SK-N-SH treated with all-trans-retinoic acid at 6 μM for 48 hours (cell line): ENCODE measurements around the gene PAX5.

ENCODE experiments used
- CSDC2 ChIP-seq: fragments of 250-450 bp; sonication (Bioruptor Pico); IDR thresholded peaks from 2 replicates; pipeline ENCODE4 v1.5.0; 2020; ENCODE audit warnings: mild to moderate bottlenecking, moderate library complexity
- ESRRG ChIP-seq: fragments of 250-450 bp; sonication (Bioruptor Pico); IDR thresholded peaks from 2 replicates; pipeline ENCODE4 v1.6.1; 2021; ENCODE audit warnings: mild to moderate bottlenecking
- OSR1 ChIP-seq: fragments of 250-450 bp; sonication (Bioruptor Pico); IDR thresholded peaks from 2 replicates; pipeline ENCODE4 v1.8.0; 2022; ENCODE audit warnings: moderate library complexity, mild to moderate bottlenecking, inconsistent platforms
- RARB ChIP-seq: fragments of 250-450 bp; sonication (Bioruptor Pico); IDR thresholded peaks from 2 replicates; pipeline ENCODE4 v1.8.0; 2021; ENCODE audit warnings: mild to moderate bottlenecking, moderate library complexity
- ZNF70 ChIP-seq: fragments of 450-650 bp; formaldehyde crosslinking; IDR thresholded peaks from 2 replicates; pipeline ENCODE4 v1.5.0; 2020; ENCODE audit warnings: mild to moderate bottlenecking, moderate library complexity
- ZNF8 ChIP-seq: fragments of 450-650 bp; formaldehyde crosslinking; IDR thresholded peaks from 2 replicates; pipeline ENCODE4 v1.5.0; 2020; ENCODE audit warnings: mild to moderate bottlenecking, moderate library complexity
- TF ChIP-seq, protein P1 (sequence below): fragments of 250-450 bp; sonication (Bioruptor Pico); IDR thresholded peaks from 2 replicates; pipeline ENCODE4 v1.8.0; 2020; ENCODE audit warnings: mild to moderate bottlenecking, moderate library complexity, borderline replicate concordance
- TF ChIP-seq, protein P2 (sequence below): fragments of 250-450 bp; sonication (Bioruptor Pico); IDR thresholded peaks from 2 replicates; pipeline ENCODE4 v1.5.1; 2021; ENCODE audit warnings: mild to moderate bottlenecking, moderate library complexity
- TF ChIP-seq, protein P3 (sequence below): fragments of 250-450 bp; sonication (Bioruptor Pico); IDR thresholded peaks from 2 replicates; pipeline ENCODE4 v1.5.0; 2020; ENCODE audit warnings: mild to moderate bottlenecking, moderate library complexity

GRCh38 chr9:36928210-36928609 lies 105.9 kb downstream of the PAX5 start:
- TF ChIP-seq, protein P1, sequence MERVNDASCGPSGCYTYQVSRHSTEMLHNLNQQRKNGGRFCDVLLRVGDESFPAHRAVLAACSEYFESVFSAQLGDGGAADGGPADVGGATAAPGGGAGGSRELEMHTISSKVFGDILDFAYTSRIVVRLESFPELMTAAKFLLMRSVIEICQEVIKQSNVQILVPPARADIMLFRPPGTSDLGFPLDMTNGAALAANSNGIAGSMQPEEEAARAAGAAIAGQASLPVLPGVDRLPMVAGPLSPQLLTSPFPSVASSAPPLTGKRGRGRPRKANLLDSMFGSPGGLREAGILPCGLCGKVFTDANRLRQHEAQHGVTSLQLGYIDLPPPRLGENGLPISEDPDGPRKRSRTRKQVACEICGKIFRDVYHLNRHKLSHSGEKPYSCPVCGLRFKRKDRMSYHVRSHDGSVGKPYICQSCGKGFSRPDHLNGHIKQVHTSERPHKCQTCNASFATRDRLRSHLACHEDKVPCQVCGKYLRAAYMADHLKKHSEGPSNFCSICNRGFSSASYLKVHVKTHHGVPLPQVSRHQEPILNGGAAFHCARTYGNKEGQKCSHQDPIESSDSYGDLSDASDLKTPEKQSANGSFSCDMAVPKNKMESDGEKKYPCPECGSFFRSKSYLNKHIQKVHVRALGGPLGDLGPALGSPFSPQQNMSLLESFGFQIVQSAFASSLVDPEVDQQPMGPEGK (CRISPR knock-in tag): no peak
- TF ChIP-seq, protein P2, sequence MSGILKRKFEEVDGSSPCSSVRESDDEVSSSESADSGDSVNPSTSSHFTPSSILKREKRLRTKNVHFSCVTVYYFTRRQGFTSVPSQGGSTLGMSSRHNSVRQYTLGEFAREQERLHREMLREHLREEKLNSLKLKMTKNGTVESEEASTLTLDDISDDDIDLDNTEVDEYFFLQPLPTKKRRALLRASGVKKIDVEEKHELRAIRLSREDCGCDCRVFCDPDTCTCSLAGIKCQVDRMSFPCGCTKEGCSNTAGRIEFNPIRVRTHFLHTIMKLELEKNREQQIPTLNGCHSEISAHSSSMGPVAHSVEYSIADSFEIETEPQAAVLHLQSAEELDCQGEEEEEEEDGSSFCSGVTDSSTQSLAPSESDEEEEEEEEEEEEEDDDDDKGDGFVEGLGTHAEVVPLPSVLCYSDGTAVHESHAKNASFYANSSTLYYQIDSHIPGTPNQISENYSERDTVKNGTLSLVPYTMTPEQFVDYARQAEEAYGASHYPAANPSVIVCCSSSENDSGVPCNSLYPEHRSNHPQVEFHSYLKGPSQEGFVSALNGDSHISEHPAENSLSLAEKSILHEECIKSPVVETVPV (CRISPR knock-in tag): no peak
- no peak for TF ChIP-seq RARB
- no peak for TF ChIP-seq OSR1 (CRISPR knock-in tag)
- TF ChIP-seq, protein P3, sequence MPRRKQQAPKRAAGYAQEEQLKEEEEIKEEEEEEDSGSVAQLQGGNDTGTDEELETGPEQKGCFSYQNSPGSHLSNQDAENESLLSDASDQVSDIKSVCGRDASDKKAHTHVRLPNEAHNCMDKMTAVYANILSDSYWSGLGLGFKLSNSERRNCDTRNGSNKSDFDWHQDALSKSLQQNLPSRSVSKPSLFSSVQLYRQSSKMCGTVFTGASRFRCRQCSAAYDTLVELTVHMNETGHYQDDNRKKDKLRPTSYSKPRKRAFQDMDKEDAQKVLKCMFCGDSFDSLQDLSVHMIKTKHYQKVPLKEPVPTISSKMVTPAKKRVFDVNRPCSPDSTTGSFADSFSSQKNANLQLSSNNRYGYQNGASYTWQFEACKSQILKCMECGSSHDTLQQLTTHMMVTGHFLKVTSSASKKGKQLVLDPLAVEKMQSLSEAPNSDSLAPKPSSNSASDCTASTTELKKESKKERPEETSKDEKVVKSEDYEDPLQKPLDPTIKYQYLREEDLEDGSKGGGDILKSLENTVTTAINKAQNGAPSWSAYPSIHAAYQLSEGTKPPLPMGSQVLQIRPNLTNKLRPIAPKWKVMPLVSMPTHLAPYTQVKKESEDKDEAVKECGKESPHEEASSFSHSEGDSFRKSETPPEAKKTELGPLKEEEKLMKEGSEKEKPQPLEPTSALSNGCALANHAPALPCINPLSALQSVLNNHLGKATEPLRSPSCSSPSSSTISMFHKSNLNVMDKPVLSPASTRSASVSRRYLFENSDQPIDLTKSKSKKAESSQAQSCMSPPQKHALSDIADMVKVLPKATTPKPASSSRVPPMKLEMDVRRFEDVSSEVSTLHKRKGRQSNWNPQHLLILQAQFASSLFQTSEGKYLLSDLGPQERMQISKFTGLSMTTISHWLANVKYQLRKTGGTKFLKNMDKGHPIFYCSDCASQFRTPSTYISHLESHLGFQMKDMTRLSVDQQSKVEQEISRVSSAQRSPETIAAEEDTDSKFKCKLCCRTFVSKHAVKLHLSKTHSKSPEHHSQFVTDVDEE (CRISPR knock-in tag): no peak
- TF ChIP-seq ZNF8 (CRISPR knock-in tag): no peak
- TF ChIP-seq CSDC2 (CRISPR knock-in tag): no peak
- TF ChIP-seq ZNF70 (CRISPR knock-in tag): no peak
- no peak for TF ChIP-seq ESRRG (CRISPR knock-in tag)
